ENCODE measurements around the gene FGR.
"Not testable (repeated sequence)": the region's sequence is repeated elsewhere in the genome, so short reads cannot be mapped to it uniquely, and the experiment has no call there.

Gene FGR

DNA sequence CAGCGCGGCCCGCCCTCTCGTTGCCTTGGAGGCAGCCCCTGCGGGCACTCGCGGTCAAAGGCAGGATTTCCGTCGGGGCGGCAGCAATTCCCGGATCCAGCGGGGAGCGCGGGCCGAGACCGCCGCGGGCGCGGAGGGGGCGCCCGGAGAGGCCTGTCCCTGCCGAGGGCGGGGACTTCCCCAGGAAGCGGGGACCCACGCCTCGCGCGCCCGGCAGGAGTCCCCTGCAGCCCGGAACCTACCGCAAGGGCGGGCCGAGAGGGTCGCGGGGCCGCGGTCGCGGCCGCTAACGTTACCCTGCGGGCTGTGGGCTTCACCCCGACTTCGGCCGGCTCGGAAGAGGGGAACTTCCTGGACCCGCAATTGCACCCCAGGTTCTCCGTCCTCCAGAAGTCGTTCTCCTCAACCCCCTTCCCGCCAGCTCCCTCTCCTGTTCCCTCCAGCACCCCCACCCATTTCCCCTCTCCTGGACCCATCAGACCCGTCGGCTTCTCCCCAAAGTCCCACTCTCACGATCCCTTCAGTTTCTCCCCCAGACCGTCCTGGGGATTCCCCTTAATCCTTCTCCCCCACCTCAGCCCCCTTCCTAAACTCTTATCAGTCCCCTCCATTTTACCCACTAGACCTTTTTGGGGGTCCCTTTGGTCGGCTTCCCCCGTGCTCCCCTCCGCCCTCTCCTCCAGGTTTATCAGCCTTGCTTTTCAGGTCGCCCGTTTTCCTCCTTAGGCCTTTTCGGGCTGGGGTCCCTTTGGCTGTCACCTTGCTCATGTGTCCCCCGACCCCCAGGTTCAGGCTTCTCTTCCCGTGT is 604 bp downstream of the FGR start:
- peak in 1 of 2 experiments; percentile 45 for DNase-seq

DNA sequence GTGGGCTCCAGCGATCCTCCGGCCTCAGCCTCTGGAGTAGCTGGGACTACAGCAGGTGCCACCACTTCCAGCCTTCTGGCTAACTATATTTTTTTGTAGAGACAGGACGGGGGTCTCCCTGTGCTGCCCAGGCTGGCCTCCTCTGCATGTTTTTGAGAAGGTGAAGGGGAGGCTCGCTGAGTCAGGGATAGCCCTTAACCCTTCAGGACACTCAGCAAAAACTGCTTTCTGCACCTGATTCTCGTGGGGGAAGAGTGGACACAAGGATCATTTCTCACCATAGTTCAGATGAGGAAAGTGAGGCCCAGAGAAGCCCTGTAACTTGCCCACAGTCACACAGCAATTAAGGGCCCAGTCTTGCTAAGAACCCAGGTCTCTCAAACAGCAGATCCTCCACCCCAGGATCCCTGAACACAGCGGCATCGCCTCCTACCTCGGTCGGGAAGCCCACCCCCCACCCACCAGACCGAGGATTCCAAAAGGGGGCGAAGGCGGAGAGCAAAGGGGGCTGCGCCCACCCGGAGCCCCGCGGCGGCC is 1.3 kb downstream of the FGR start:
- no peak for DNase-seq

DNA sequence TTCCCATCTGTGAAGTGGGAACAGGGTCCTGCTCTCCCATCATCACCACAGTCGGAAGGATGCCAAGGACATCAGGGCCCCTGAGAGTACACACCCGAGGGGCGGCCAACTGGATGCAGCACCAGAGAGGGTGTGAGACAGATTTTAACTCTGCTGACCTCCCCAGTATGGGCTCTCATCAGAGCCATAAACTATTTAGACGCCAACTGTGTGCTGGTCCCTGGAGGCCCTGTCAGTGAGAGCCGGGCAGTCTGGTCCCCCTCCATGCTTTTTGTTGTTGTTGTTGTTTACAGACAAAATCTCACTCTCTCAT is 1.7 kb downstream of the FGR start:
- no peak for DNase-seq

DNA sequence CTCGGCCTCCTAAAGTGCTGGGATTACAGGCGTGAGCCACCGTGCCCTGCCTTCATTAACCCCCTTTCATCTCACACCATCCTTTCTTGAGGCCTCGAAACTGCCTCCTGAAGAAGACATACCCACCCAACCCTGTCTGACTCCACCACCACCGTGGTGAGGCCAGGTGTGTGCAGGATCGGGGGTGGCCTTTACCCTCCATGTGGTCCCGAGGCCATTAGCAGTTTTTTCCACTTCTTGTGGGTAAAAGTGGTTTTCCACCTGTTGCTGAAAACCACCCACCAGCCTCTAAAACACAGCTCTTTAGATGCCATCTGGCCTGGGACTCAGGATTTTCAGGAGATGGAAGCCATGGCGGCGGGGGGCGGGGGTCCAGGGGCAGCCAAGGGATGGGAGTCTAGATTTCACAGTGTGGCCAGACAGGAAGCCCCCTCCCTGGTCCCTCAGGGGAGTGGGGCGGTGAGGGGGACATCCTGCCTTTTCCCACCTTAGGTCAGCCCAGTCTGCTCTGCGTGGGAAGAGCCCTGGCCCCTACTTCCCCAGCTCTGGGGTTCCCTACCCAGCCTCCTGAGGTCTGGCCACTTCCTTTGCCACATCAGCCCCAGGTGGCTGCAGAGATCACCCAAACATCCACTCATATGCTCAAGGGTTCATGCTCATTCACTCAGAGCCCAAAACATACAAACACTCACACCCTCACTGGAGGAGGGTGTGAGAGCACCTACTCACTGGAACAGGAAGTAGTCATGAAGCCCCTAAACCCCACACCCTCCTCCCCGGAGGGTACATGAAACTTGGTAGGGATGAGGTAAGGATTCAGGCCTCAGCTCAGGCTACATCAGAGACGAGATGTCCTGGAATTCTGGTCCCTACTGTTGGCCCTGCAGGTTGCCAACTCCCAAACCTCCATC is 2.3 kb downstream of the FGR start:
- peak; percentile 57 to 70 for DNase-seq

DNA sequence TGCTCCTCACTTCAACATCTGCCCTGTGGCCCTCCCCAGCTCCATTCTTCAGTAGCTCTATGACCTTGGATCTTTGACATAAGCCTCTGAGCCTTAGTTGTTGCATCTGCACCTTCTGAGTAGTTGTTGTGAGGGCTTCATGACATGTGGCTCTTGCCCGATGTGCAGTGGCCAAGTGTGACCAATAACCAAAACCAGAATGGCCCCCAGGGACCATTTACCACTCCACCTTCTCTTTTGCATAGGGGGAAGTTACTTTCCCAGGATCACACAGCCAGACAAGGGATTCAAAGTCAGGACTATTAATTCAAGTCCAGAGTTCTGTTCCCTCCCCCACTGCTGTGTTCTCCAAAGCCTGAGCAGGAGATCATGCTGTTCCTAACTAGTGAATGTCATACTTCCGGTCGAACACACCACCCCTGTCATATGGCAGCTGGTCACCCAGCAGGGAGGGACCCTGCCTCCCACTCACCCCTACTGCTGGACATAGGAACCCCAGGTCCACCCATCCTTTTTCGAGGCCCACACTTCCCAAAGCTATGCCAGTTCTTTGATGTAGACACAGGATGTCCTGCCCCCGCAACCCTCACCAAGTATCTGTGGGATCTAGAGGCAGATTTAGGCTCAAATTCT is 4.0 kb downstream of the FGR start:
- no peak for DNase-seq

DNA sequence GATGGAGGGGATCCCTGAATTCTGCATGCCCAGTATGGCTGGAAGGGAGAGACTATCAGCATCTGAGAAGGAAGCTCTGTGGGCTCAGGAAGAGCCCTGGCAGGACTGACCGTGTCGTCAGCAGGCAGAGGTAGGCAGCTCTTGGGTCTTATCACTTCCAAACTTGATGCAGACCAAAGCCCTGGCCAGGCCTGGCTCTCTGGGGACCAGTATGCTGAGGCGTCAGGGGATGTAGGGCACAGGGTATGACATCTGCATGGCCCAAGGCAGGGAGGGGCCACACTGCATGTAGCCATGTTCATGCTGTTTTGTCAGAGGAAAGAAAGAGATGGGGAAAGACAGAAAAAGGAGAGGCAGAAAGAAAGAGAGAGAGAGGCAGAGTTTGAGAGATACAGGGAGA is 6.3 kb downstream of the FGR start:
- no peak for DNase-seq

DNA sequence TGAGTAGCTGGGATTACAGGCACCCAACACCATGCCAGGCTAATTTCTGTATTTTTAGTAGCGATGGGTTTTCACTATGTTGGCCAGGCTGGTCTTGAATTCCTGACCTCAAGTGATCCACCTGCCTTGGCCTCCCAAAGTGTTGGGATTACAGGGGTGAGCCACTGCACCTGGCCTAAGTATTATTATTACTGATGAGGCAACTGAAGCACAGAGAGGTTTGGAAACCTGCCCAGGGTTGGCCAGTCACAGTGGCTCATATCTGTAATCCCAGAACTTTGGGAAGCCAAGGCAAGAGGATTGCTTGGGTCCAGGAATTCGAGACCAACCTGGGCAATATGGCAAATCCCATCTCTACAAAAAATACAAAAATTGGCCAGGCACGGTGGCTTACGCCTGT is 7.3 kb downstream of the FGR start:
- not testable (repeated sequence) for DNase-seq

DNA sequence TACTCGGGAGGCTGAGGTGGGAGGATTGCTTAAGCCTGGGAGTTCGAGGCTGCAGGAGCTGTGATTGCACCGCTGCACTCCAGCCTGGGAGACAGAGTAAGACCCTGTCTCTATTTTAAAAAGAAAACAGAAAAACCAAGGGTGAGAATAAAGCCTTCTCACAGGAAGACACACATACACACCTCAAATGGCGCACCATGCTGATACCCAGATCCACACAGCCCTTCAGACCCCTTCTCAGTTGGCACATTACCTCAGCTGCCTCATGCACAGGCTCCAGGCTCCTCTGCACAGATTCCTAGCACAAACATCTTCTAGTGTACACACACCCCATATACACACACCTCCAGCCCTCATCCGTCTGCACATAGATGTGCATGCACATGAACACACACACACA is 7.9 kb downstream of the FGR start:
- DNase-seq, result no peak

DNA sequence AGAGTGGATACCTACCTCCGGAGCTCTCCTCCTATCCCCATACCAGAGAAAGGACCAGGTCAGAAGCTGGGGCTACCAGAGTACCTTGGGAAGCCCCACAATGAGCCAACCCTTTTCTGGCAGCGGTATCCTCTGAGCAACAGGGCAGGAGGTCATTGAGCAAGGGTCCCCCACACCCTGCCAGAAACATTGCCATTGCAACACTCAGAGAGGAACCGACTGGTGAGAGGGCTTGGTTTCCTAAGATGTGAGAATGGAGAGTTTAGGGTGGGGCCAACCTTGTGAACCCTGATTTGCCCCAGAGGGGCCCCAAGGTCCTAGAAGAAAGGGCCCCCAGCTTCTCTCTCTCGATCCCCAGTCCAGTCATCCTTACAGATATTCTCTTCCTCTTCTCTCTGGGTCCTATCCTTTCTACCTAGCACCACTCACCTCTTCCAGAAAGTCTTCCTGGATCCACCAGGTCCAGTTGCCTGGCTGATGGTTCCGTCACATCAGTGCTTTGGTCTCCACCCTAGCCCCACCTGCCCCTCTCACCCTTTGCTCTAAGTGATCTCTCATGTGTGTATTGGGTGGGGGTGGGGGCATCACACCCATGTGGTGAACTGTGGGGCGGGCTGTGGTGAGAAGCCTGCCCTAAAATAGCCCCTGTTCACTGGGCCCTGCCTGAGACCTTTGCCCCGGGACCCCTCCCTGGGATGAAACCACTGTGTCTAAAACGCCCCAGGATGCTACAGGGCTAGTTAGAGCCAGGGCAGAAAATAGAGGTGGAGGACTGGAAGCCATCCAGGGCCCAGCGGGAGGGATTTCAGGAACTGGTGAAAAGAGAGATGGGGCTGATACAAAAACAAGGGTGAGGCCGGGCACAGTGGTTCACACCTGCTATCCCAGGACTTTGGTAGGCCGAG is 8.7 kb downstream of the FGR start:
- no peak for DNase-seq

DNA sequence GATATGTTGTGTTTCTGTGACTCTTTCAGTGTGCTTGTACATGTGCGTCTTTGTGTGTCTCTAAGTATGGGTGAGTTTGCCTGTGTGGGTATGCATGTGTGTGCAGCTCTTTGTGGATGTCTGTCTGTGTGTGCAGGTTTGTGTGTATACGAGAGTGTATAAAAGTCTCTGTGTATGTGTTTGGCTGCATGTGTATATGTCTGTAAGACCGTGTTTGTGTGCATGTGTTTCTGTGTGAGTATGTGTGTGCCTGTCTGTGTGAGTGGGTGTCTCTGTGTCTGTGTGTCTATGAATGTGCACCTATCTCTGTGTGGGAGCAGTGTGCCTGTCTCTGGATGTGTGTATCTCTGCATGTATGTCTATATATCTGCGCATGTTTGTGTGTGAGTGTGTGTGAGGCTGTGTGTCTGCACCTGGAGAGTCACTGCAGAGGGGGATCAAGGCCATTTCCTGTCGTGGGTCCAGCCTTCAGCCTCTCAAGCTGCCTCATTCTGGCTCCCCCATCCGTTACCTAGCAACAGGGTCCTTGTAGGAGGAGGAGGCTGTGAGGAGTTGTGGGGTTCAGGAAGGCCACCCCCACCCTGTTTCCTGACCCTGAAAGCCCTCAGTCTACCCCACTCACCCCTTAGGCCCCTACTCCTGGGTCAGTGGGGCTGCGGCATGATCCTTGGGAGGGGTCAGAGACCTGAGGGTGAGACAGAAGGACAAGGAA is 10.4 kb downstream of the FGR start:
- no peak for DNase-seq

DNA sequence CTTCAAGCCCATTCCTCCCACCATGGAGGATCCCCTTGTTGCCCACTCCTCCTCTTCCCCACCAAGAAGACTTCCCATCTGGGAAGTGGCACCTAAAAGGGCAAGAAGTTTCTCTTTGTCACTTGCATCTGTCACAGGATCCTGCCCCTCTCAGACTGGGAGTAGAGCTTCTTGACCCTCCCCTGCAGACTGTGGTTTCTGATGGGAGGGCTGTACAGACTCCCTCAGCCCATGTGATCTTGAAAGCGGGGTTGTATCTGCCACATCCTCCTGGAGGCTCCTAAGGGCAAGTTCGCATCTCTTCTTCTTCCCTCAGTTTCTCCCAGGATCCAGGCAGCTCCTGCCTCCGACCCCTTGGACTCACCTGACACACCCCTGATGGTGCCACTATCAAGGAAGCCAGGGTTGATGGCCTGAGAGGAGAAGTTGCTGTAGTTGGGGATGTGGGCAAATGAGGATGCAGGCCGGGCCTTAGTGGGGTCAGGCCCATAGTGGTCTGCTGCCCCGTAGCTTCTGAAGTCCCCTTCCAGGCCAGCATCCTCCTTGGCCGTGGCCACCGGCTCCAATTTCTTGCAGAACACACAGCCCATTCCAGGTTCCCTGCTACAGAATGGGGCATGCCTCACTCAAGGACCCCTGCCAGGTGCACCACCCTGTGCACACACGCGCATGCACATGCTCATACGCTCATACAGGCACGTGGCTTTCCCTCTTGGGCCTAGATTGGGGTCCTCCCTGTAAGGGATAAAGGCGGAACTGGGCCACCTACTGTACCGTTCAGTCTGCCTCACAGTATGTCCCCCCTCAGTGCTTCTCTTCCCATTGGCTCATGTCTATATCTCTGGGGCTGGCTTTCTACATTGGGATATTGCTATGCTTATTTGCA is 11.4 kb downstream of the FGR start:
- no peak for DNase-seq

DNA sequence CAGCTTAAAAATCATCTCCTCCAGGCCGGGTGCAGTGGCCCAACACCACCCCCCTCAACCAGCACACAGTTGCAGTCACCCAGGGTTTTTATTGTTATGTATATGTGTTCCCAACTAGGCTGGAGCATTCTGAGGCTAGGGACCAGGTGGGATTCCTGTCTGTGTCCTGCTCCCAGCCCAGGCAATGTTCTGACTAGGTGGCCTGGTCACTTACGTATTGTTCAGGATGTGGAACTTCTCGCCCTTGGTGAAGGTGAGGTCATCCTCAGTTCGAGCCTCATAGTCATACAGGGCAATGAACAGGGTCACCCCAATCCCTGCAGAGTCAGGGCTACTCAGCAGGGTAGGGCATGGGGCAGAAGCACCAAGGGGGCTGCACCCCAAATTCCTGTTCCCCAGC is 12.2 kb downstream of the FGR start:
- no peak for DNase-seq

DNA sequence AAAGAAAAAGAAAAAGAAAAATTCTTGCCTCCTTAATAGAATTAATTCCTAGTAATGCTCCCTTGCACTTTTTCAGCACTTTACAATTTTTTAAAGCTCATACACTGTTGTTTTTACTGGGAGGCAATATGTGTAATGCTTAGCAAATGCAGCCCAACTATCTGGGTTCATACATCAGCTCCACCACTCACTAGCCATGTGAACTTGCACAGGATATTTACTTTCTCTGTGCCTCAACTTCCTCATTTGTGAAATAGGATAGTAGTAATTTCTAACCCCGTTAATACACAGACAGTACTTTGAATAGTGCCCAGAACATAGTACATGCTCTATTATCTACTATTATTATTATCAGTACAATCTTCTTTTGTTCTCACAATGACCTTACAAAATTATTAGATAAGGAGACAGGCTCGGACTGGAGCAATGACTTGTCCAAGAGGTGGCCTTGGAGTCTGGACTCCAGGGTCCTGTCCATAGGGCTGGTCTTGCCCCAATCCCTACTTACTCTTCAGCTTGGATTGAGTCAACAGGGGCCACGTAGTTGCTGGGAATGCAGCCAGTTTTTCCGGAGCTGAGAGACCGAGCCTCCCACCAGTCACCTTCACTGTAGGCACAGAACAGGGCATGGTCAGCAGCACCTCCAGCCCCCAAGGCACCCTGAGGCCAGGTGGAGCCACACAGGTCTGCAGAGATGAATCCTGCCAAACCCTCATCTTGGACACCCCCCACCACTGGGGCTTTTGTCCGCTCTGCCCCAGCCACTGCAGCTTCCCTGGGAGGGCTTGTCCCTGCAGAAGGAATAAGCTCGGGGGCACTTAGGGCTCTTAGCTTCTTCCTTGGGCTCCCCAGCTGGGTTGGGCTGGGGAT is 13.7 kb downstream of the FGR start:
- DNase-seq, result no peak

DNA sequence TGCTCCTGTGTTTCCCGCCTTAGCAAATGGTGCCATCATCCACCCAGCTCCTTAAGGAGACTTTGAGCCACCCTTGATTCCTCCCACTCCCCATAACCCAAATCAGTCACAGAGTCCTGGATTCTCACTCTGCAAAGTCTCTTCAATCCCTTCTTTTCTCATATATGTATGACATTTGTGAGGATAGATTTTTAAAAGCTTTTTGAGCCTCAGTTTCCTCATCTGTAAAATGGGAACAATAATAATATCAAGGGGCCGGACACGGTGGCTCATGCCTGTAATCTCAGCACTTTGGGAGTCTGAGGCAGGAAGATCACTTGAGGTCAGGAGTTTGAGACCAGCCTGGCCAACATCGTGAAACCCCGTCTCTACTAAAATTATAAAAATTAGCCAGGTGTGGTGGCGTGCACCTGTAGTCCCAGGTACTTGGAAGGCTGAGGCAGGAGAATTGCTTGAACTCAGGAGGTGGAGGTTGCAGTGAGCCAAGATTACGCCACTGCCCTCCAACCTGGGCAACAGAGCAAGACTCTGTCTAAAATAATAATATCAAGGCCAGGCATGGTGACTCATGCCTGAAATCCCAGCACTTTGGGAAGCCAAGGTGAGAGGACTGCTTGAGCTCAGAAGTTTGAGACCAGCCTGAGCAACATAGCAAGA is 15.1 kb downstream of the FGR start:
- DNase-seq, result not testable (repeated sequence)

DNA sequence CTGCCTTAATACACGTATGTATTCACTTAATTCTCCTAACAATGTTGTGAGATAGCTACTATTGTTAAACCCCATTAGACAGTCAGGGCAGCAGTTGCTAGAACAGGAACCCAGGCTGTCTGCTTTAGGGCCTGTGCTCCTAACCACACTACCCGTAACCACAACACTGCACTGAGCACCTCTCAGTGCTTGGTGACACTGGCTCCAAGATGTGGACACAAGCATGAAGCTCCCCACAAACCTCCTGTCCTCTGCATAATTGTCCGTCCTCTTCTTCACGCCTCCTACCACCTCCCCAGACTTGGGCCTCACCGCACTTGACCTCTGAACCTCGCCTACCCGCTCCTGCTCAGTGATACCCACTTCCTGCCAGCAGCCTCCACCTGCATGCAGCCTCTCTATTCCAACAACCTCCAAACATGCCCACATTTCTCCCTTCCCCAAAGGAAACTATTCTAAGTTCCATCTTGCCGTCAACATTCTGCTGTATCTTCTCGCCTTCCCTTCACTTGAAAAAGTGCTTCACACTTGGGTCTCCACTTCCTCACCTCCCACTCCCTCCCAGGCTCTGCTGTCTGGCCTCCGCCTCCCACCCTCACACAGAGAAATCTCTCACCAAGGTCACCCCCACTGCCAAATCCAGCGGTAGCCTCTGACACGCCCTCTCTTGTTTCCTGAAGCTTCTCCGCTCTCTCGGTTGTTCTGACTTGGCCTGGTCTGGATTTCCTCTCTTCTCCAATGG is 16.5 kb downstream of the FGR start:
- DNase-seq, result peak; percentile 17 to 26

DNA sequence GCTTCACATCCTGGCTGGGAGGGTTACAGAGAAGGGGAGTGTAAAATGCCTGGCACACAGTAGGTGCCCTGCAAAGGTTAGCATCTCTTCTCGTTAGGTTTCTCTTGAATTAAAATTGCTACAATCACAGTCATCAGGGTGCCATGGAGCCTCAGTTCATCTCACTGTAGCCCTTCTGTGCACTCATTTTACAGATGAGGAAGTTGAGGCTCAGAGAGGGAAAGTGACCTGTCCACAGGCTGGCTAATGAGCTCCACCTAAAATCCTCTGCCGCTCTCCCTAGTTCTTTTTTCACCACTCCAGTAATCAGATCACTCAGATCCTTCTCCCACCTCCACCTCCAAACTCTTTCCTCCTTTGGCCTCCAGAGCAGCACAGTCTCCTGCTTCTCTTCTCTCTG is 17.6 kb downstream of the FGR start:
- no peak for DNase-seq

DNA sequence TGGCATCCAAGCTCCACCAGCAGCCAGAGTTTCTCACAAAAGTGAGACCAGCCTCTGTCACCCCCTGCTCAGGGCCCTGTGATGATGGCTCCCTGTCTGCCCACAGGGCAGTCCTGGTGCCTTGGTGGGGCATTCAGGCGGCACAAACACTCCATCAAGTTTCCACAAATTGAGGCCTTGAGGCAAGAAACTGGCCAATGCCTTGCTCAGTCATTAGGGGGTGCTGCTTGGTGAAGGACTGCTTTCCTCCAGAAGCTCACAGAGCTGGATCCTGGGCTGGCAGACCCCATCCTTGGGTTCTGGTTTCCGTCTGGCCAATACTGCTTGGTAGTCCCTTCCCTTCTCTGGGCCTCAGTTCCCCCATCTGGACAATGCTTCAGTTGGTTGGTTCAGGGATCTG is 18.5 kb downstream of the FGR start:
- DNase-seq, result no peak
